CD14-positive monocyte (primary cell): ENCODE measurements around the gene ITGB1. TPM values are rescaled to one million over a fixed set of nuclear protein-coding genes. Genes with fewer than 3 reads are reported as not detected.

Source experiments
- DNase-seq, 3 donors: peaks; one replicate each; pipeline ENCODE4 v3.0.0-alpha.2; 2011 to 2022
- H2AFZ ChIP-seq: 2 replicates; pipeline ENCODE4 v1.6.0; 2012; ENCODE audit warnings: mild to moderate bottlenecking, low read depth, low read length, inconsistent platforms; ENCODE audit not compliant: insufficient read depth, poor library complexity, severe bottlenecking
- H3K27ac ChIP-seq, 2 donors: 1 replicate in 1 of 2; 2 replicates in 1 of 2; pipeline ENCODE4 v1.5.1; 2012 to 2013; ENCODE audit warnings: low read length in 2 of 2, control low read depth in 1 of 2, inconsistent platforms in 1 of 2, low read depth in 1 of 2, mild to moderate bottlenecking in 1 of 2
- H3K27me3 ChIP-seq, 2 donors: one replicate each; pipeline versions ENCODE4 v1.6.0 to v1.6.1; 2011 to 2013; ENCODE audit warnings: low read length in 2 of 2; ENCODE audit not compliant: control insufficient read depth in 2 of 2, insufficient read depth in 2 of 2
- H3K36me3 ChIP-seq, 2 donors: replicated peaks in 1 of 2; 1 replicate in 1 of 2; 2 replicates in 1 of 2; pipeline versions ENCODE4 v1.5.1 to v1.6.1; 2012 to 2013; ENCODE audit warnings: low read length in 2 of 2, control low read depth in 1 of 2, inconsistent platforms in 1 of 2, mild to moderate bottlenecking in 1 of 2; ENCODE audit not compliant: insufficient read depth in 2 of 2, control insufficient read depth in 1 of 2
- H3K4me1 ChIP-seq, 2 donors: 1 replicate in 1 of 2; 2 replicates in 1 of 2; pipeline versions ENCODE4 v1.5.1 to v1.6.1; 2012 to 2013; ENCODE audit warnings: low read length in 2 of 2, control low read depth in 1 of 2, inconsistent platforms in 1 of 2, mild to moderate bottlenecking in 1 of 2, moderate library complexity in 1 of 2; ENCODE audit not compliant: insufficient read depth in 2 of 2, control insufficient read depth in 1 of 2
- H3K4me2 ChIP-seq: replicated peaks from 2 replicates; pipeline ENCODE3; 2012; ENCODE audit warnings: low read length, moderate library complexity, mild to moderate bottlenecking; ENCODE audit not compliant: poor library complexity, severe bottlenecking; ENCODE audit errors: extremely low read depth
- H3K4me3 ChIP-seq, 3 experiments: fragments of 200-600 bp in 1 of 3; sonication (generic) in 1 of 3; replicated peaks in 1 of 3; 1 replicate in 2 of 3; 2 replicates in 1 of 3; pipeline ENCODE4 v1.5.1; 2011 to 2013; ENCODE audit warnings: low read length in 3 of 3, mild to moderate bottlenecking in 3 of 3, control low read depth in 2 of 3, low read depth in 2 of 3, inconsistent platforms in 1 of 3, moderate library complexity in 1 of 3
- H3K79me2 ChIP-seq: 2 replicates; pipeline ENCODE4 v1.6.0; 2012; ENCODE audit warnings: mild to moderate bottlenecking, control low read depth, inconsistent platforms, low read length, moderate library complexity; ENCODE audit not compliant: insufficient read depth
- H3K9ac ChIP-seq: 2 replicates; pipeline ENCODE4 v1.6.0; 2017; ENCODE audit warnings: low read length, mild to moderate bottlenecking; ENCODE audit not compliant: insufficient read depth, poor library complexity, severe bottlenecking
- H3K9me3 ChIP-seq, 2 donors: replicated peaks in 1 of 2; 1 replicate in 1 of 2; 2 replicates in 1 of 2; pipeline versions ENCODE4 v1.5.1 to v1.6.1; 2012 to 2013; ENCODE audit warnings: low read length in 2 of 2, control low read depth in 1 of 2; ENCODE audit not compliant: control insufficient read depth in 1 of 2, insufficient read depth in 1 of 2
- H4K20me1 ChIP-seq: 2 replicates; pipeline ENCODE4 v1.6.0; 2012; ENCODE audit warnings: mild to moderate bottlenecking, low read length, control low read depth, moderate library complexity; ENCODE audit not compliant: insufficient read depth
- H3K27ac Mint-ChIP-seq, 7 donors: one replicate each; pipeline ENCODE4 v1.8.0; 2020; ENCODE audit warnings: mild to moderate bottlenecking in 7 of 7, mixed read lengths in 7 of 7, moderate library complexity in 6 of 7, inconsistent platforms in 2 of 7
- H3K27me3 Mint-ChIP-seq, 3 donors: one replicate each; pipeline ENCODE4 v1.8.0; 2021 to 2022; ENCODE audit warnings: low read depth in 3 of 3, mild to moderate bottlenecking in 3 of 3, mixed read lengths in 3 of 3, moderate library complexity in 3 of 3, inconsistent platforms in 1 of 3
- H3K36me3 Mint-ChIP-seq, 2 donors: one replicate each; pipeline ENCODE4 v1.8.0; 2020; ENCODE audit warnings: mixed read lengths in 2 of 2, inconsistent platforms in 1 of 2, mild to moderate bottlenecking in 1 of 2
- H3K4me1 Mint-ChIP-seq: one replicate; pipeline ENCODE4 v1.8.0; 2020; ENCODE audit warnings: mild to moderate bottlenecking, mixed read lengths
- H3K4me3 Mint-ChIP-seq, 2 donors: one replicate each; pipeline ENCODE4 v1.8.0; 2020; ENCODE audit warnings: mild to moderate bottlenecking in 2 of 2, mixed read lengths in 2 of 2, moderate library complexity in 1 of 2
- H3K9me3 Mint-ChIP-seq, 7 donors: one replicate each; pipeline ENCODE4 v1.8.0; 2020 to 2022; ENCODE audit warnings: mixed read lengths in 7 of 7, mild to moderate bottlenecking in 6 of 7, moderate library complexity in 6 of 7, inconsistent platforms in 2 of 7
- WGBS: methylation state at CpG from one replicate; pipeline ENCODE4 v1.1.5; 2013; ENCODE audit warnings: missing lambda C conversion rate; ENCODE audit not compliant: insufficient coverage; 5-methylcytosine and 5-hydroxymethylcytosine counted together
- intact Hi-C, 2 donors: fragments of 100-400 bp; cut with micrococcal nuclease; formaldehyde crosslinking; loops; one replicate each; pipeline versions ENCODE4 v1.15.0 to v1.15.1; 2023
- polyA plus RNA-seq, 3 donors: library from polyadenylated mRNA; depleted of rRNA in 1 of 3; unstranded in 2 of 3; stranded (reverse) in 1 of 3; fragments of 300-500 nt in 2 of 3; fragments of >200 nt in 1 of 3; fragmentation: Illumina TruSeq in 2 of 3; gene quantifications; 1 replicate in 2 of 3; 2 replicates in 1 of 3; pipeline ENCODE4 v1.2.3, GENCODE V29; 2012 to 2021
- TF ChIP-seq, protein P1 (sequence below): fragments of 200-600 bp; IDR thresholded peaks from one replicate; pipeline ENCODE4 v1.8.0; 2022; ENCODE audit warnings: antibody characterized with exemption, mild to moderate bottlenecking

The ITGB1 gene
- polyA plus RNA-seq, 3 donors, result 58.2 to 157 (median 127) TPM

DNA sequence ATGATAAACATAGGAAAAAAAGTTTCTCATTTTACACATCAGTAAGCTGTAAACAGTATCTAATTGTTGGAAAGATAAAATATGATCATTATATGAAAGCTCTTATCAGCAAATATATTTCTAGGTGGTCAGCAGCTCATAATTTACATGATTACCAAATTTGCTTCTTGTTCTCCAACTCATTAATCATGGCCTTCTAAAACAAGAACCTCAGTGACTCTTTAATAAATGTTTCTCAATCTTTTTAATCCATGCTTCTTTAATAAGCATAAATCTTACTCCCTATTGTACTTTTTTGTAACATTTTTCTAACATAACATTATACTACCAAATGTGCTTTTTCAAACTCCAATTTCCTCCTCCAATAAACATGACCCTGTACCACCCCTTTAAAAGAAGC lies 5.9 kb downstream of the ITGB1 start:
- peaks cover 100% of the 10 kb centered on the region for H3K79me2 ChIP-seq
- peaks cover 100% of the 10 kb centered on the region for H4K20me1 ChIP-seq
- no peak overlapping the region for H3K4me2 ChIP-seq
- no peak for DNase-seq
- H3K27ac Mint-ChIP-seq, result peak overlapping the region in 1 of 7 donors; percentile 58
- H3K4me1 ChIP-seq, result peaks cover 15 to 20% of the 10 kb centered on the region in 2 donors
- H3K27me3 Mint-ChIP-seq, result peaks cover 0 to 3% (median 0%) of the 10 kb centered on the region in 3 donors
- H3K9ac ChIP-seq, result no peak overlapping the region
- intact Hi-C loops, result no loop called here
- H3K36me3 ChIP-seq, result no peaks in the 10 kb centered on the region
- no peak overlapping the region for H3K4me3 Mint-ChIP-seq
- no peaks in the 10 kb centered on the region for H3K9me3 ChIP-seq
- peaks cover 22 to 35% of the 10 kb centered on the region in 2 donors for H3K36me3 Mint-ChIP-seq
- H3K27me3 ChIP-seq, result no peaks in the 10 kb centered on the region
- H3K4me3 ChIP-seq, result no peak overlapping the region
- H3K4me1 Mint-ChIP-seq, result peaks cover 65% of the 10 kb centered on the region
- TF ChIP-seq, protein P1, sequence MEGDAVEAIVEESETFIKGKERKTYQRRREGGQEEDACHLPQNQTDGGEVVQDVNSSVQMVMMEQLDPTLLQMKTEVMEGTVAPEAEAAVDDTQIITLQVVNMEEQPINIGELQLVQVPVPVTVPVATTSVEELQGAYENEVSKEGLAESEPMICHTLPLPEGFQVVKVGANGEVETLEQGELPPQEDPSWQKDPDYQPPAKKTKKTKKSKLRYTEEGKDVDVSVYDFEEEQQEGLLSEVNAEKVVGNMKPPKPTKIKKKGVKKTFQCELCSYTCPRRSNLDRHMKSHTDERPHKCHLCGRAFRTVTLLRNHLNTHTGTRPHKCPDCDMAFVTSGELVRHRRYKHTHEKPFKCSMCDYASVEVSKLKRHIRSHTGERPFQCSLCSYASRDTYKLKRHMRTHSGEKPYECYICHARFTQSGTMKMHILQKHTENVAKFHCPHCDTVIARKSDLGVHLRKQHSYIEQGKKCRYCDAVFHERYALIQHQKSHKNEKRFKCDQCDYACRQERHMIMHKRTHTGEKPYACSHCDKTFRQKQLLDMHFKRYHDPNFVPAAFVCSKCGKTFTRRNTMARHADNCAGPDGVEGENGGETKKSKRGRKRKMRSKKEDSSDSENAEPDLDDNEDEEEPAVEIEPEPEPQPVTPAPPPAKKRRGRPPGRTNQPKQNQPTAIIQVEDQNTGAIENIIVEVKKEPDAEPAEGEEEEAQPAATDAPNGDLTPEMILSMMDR, result no peak
- H3K27ac ChIP-seq, result no peak overlapping the region
- no peaks in the 10 kb centered on the region for H3K9me3 Mint-ChIP-seq
- H2AFZ ChIP-seq, result no peak overlapping the region

DNA sequence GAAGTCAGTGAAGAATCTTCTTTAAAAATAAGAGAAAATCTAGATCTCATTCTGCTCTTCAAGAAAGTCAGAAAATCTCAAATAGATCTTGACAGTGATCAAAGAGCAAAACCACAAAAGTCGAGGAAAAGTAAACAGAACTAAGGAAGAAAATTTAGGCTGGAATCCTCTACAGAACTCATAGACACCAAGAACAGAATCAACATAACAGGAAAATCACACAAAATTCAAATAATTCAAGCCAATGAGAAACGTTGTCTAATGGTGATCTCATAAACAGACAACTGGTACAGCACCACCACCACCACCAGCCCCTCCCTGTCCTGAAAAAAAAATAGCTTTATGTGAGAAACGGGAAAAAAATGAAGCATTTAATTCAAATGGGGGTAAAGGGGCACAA lies 6.9 kb downstream of the ITGB1 start:
- H3K4me1 Mint-ChIP-seq, result peaks cover 59% of the 10 kb centered on the region
- H3K79me2 ChIP-seq, result peaks cover 100% of the 10 kb centered on the region
- no peak for DNase-seq
- TF ChIP-seq, protein P1, result no peak
- peaks cover 0 to 3% (median 0%) of the 10 kb centered on the region in 3 donors for H3K27me3 Mint-ChIP-seq
- H3K4me3 Mint-ChIP-seq, result no peak overlapping the region
- no peaks in the 10 kb centered on the region for H3K36me3 ChIP-seq
- no peak overlapping the region for H3K4me3 ChIP-seq
- H3K9ac ChIP-seq, result no peak overlapping the region
- H3K36me3 Mint-ChIP-seq, result peaks cover 22 to 34% of the 10 kb centered on the region in 2 donors
- intact Hi-C loops, result no loop called here
- no peaks in the 10 kb centered on the region for H3K9me3 ChIP-seq
- H4K20me1 ChIP-seq, result peaks cover 100% of the 10 kb centered on the region
- no peaks in the 10 kb centered on the region for H3K9me3 Mint-ChIP-seq
- peaks cover 6 to 10% of the 10 kb centered on the region in 2 donors for H3K4me1 ChIP-seq
- no peak overlapping the region for H3K27ac Mint-ChIP-seq
- no peaks in the 10 kb centered on the region for H3K27me3 ChIP-seq
- H2AFZ ChIP-seq, result no peak overlapping the region
- H3K4me2 ChIP-seq, result no peak overlapping the region
- no CpG with 5 or more reads among the region's 3 CpGs for WGBS
- H3K27ac ChIP-seq, result no peak overlapping the region
